Neural cell (in vitro differentiated cells): ENCODE measurements around the gene SLC9A6.

Source experiments
- CTCF ChIP-seq: fragments of 450-650 bp; IDR thresholded peaks from 2 replicates; pipeline ENCODE4 v1.5.1; 2014; ENCODE audit warnings: antibody characterized with exemption, mild to moderate bottlenecking, moderate library complexity; ENCODE audit not compliant: poor library complexity, severe bottlenecking
- EP300 ChIP-seq: fragments of 450-650 bp; conservative IDR thresholded peaks from 2 replicates; pipeline ENCODE4 v1.6.1; 2014; ENCODE audit warnings: antibody characterized with exemption, mild to moderate bottlenecking, moderate library complexity; ENCODE audit not compliant: poor library complexity, severe bottlenecking
- EZH2 ChIP-seq: fragments of 200-600, 300-800 bp; shearing (Covaris generic), sonication (generic); IDR thresholded peaks from 2 replicates; pipeline ENCODE4 v1.6.1; 2014; ENCODE audit warnings: antibody characterized with exemption, low read length, borderline replicate concordance, mild to moderate bottlenecking; ENCODE audit not compliant: insufficient read depth, poor library complexity, severe bottlenecking
- POLR2AphosphoS5 ChIP-seq: IDR thresholded peaks from 2 replicates; pipeline ENCODE4 v1.6.1; 2012
- RAD21 ChIP-seq: fragments of 450-650 bp; conservative IDR thresholded peaks from 2 replicates; pipeline ENCODE4 v1.6.1; 2014; ENCODE audit warnings: antibody characterized with exemption, mild to moderate bottlenecking, moderate library complexity
- REST ChIP-seq: IDR thresholded peaks from 2 replicates; pipeline ENCODE4 v1.6.1; 2012; ENCODE audit warnings: borderline replicate concordance
- SMC3 ChIP-seq: fragments of 450-650 bp; conservative IDR thresholded peaks from 2 replicates; pipeline ENCODE4 v1.6.1; 2014; ENCODE audit warnings: antibody characterized with exemption, mild to moderate bottlenecking, moderate library complexity; ENCODE audit not compliant: poor library complexity

DNA sequence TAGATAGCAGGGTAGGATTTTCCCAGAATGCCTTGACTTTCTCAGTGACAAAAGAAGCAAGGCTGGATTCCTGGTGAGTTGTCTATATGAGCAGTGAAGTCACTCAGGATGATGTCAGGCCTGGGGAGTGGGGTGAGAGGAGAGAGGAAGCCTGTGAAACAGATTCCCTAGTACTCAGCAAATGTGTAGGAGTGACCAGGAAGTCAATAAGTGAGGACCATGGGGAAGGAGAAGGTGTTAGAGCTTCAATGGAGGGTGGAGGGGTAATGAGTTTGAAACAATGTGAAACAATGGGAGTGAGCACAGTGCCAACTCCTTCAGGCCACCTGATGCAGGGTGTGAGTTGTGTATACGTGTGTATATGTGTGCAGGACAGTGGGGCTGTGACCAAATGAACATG is 2.4 kb upstream of the SLC9A6 start:
- TF ChIP-seq CTCF (no peak), EZH2 (no peak), SMC3 (no peak), RAD21 (no peak), POLR2AphosphoS5 (no peak), REST (no peak), EP300 (no peak)
